GM18909 (cell line): ENCODE measurements around the gene GLRA3.
"Not testable (repeated sequence)": the region's sequence is repeated elsewhere in the genome, so short reads cannot be mapped to it uniquely, and the experiment has no call there.

Experiments used
- ATAC-seq: cut with Tn5 transposase; IDR thresholded peaks from one replicate; pipeline ENCODE4 v1.9.1; 2021; ENCODE audit warnings: mild to moderate bottlenecking; ENCODE audit not compliant: unreplicated experiment, poor library complexity

GLRA3 gene

GRCh38 chr4:174828845-174829701 lies at the start of gene GLRA3:
Gene GLRA3, minus strand, starts transcription at chr4:174829247. Its CDS starts 436 bp downstream, at chr4:174828811.
- peak; percentile 82 for ATAC-seq

DNA sequence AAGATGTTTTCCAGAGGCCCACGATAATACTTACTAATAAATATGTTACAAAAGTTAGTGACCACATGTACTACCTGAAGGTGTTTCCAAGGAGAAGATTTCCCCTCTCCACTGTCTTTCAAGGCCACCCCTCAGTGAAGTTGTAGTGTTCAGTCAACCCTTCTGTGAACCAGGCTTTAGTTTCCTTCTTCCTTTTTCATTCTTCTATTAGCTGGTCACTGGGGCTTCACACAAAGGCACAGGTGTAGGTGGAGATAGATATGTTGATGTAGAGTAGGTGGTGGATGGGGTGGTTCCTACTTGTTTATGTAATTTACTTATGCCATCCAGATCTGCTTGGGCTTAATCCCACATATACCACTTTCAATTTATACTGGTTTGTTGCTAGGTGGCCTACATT lies 45.9 kb upstream of the GLRA3 start:
- ATAC-seq, result no peak

GRCh38 chr4:174873931-174874330 lies 44.9 kb upstream of the GLRA3 start:
- ATAC-seq, result peak; percentile 57

GRCh38 chr4:174873146-174873545 lies 44.1 kb upstream of the GLRA3 start:
- not testable (repeated sequence) for ATAC-seq

- no peak for ATAC-seq
Observed at GRCh38 chr4:174871407-174871806, 42.4 kb upstream of the GLRA3 start.

GRCh38 chr4:174870311-174870710 lies 41.3 kb upstream of the GLRA3 start:
- ATAC-seq, result no peak

DNA sequence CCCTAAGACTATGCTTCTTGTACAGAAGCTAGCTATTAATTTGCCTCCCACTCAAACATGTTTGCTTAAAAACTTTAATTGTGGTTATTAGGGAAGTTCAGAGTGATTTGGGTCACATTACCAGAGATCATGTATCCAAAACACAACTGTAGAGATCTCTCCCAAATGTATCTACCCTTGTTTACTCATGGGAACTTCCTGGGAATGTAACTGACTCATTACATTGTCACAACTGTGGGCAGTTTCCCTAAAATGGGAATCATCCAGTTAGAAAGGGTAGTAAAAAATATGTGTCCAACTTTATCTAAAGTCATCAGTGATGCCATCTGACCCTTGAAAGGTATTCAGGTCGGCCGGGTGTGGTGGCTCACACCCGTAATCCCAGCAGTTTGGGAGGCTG lies 40.3 kb upstream of the GLRA3 start:
- no peak for ATAC-seq

DNA sequence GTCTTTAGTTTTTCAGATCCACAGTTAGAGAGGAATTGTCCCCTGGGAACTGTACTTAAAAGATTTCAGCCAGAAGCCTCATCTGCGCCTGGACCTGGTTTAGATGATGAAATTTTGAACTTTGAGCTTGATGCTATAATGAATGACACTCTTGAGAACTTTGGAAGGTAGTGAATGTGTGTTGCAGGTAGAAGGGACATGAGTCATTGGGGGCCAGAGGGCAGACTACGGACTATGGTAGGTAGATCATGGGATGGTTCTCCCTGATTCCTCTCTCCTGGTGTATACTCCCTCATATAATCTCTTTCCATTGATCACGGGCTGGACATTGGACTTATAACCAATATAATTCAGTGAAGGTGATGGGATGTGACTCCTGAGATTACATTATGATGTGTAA lies 38.9 kb upstream of the GLRA3 start:
- no peak for ATAC-seq

- ATAC-seq, result no peak
Observed at GRCh38 chr4:174865418-174865985, 36.5 kb upstream of the GLRA3 start.

DNA sequence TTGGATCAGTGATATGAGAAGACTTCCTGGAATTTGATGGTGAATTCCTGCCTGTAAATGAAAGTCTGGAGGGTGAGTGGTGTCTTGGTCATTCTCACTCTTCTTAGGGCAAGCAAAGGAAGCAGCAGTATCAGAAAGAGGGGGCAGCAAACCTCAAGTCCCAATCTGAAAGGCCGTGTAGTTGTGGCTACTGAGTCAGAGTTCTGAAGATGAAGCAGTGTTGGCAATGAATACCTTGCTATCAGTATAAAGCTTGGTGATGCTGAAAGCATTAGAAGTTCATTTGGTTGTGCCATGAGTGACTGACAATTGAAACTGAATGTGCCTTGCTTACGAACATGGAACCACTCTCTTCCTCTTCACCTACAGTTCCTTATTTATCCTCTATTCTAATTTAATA lies 35.0 kb upstream of the GLRA3 start:
- ATAC-seq, result no peak

GRCh38 chr4:174860588-174860987 lies 31.5 kb upstream of the GLRA3 start:
- no peak for ATAC-seq

DNA sequence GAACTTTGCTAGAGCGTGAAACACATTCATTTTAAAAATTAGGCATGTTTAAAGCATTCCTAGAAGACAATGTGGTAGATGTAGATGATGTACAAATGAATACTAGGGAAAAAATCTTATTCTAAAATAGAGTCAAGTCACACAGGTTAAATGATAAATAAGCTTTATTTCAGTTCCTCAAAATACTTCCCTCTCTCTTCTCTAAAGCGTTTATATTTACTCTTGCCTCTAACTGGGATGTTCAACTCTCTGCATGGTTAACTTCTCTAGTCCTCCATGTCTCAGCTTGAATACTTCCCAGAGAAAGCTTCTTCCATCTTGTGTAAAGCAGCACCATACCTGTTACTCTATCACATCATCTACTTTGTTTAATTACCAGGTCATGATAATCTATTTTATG lies 30.9 kb upstream of the GLRA3 start:
- no peak for ATAC-seq

- no peak for ATAC-seq
Observed at GRCh38 chr4:174856926-174857800, 28.1 kb upstream of the GLRA3 start.

DNA sequence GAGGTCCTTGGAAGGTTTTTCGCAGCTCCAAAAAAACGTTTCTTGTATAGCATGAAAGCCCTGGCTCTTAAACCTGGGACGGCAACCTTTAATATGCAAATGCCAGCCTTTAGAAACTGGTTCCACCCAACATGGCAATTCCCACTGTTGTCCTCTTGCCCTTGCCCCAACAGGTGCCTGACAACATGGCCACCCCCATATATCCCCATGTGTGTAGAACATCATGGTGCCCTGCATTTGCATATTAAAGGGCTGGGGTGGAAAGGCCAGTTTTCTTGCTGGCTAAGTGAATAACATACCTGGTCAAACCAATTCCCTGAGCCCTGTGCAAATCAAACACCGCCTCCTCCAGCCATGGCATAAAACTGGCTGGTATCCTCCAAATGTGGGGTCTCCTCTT lies 26.0 kb upstream of the GLRA3 start:
- ATAC-seq, result no peak

GRCh38 chr4:174853629-174854028 lies 24.6 kb upstream of the GLRA3 start:
- no peak for ATAC-seq

GRCh38 chr4:174848596-174848995 lies 19.5 kb upstream of the GLRA3 start:
- ATAC-seq, result no peak

DNA sequence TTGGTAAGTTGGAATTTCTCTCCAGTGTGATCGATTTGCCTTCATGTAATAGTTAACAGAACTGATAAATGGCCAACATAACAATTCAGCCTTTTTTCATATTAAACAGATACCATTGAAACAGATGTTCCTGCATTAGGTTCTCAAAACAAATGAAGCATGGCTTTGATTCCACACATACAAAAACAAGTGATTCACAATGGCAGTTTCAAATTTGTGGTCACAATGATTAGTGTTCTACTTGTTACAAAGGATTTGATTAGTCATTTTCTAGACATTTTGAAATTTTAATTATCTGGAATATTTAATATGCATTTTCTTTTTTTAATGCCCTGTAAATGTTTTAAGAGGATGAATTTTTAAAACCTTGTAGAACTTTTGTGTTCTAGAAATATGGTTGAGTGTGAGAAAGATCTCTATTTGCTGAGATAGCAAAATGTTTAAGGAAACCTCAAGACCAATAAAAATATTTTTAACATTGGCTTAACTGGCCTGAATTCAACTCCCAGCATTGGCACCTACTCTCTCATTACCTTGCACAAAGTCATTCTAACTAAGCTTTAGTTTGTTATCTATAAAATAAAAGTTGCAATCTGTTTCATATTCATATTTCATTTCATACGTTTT lies 18.9 kb upstream of the GLRA3 start:
- no peak for ATAC-seq

GRCh38 chr4:174835536-174835935 lies 6.5 kb upstream of the GLRA3 start:
- no peak for ATAC-seq

DNA sequence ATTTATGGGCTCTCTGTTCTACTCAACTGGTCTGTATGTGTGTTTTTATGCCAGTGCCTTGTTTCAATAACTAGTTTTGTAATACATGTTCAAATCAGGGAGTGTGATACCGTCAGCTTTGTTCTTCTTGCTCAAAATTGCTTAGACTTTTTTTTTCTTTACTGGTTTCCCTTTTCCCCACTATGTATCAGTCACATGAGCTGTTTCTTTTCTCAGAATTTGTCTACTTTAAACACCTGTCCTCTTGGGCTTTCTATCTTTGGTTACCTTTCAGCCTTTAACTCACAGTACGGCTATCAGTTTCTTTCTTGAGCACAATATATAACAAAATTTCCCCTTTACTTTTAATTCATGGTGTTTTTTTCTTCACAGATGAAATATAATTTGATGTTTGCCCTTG lies 5.4 kb upstream of the GLRA3 start:
- ATAC-seq, result no peak

DNA sequence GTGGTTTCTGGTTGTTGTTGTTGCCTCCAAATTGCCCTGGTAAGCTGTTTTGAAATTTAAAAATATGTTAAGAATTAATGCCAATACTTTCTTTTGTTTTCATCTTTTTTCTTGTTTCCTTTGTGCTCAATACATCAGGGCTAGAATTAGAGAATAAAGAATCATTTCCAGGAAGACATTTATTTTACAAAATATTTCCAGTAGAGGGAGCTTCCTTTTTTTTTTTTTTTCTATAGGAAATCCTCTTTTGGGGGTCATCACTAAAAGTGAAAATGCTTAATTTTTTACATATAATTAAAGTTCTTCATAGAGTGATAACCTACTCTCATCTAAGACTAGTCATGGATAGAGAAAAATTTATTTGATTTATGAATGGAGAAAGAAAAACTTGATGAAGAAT lies 2.4 kb downstream of the GLRA3 start:
- ATAC-seq, result no peak

- ATAC-seq, result no peak
Observed at GRCh38 chr4:174815282-174815681, 13.8 kb downstream of the GLRA3 start.
